DOHH2 (cell line): Measurements from ENCODE around the gene ADD3.

Experiments
- H3F3A ChIP-seq: fragments of 200-600 bp; sonication (generic), shearing (Covaris generic); 2 replicates; pipeline ENCODE4 v1.6.0; 2016; ENCODE audit warnings: antibody characterized with exemption, mild to moderate bottlenecking; ENCODE audit not compliant: control insufficient read depth, insufficient read depth
- H3K27ac ChIP-seq: fragments of 200-600 bp; sonication (generic); 2 replicates; pipeline ENCODE4 v1.5.1; 2014; ENCODE audit warnings: low read depth, mild to moderate bottlenecking, low read length, moderate library complexity
- H3K27me3 ChIP-seq: fragments of 200-600 bp; sonication (generic); 2 replicates; pipeline ENCODE4 v1.6.1; 2014; ENCODE audit warnings: mild to moderate bottlenecking, low read length, mixed read lengths; ENCODE audit not compliant: control insufficient read depth
- H3K36me3 ChIP-seq: fragments of 200-600 bp; sonication (generic); 2 replicates; pipeline ENCODE4 v1.6.1; 2014; ENCODE audit warnings: mild to moderate bottlenecking, low read length, moderate library complexity, mixed read lengths; ENCODE audit not compliant: control insufficient read depth
- H3K4me1 ChIP-seq: fragments of 200-600 bp; sonication (generic); 2 replicates; pipeline ENCODE4 v1.6.1; 2014; ENCODE audit warnings: mild to moderate bottlenecking, low read length, mixed read lengths; ENCODE audit not compliant: control insufficient read depth
- H3K4me2 ChIP-seq: fragments of 200-600 bp; sonication (generic); 2 replicates; pipeline ENCODE4 v1.6.0; 2014; ENCODE audit warnings: mild to moderate bottlenecking, low read length, moderate library complexity
- H3K4me3 ChIP-seq: fragments of 200-600 bp; sonication (generic); 2 replicates; pipeline ENCODE4 v1.5.1; 2014; ENCODE audit warnings: mild to moderate bottlenecking, low read length, mixed read lengths
- H3K79me2 ChIP-seq: fragments of 200-600 bp; sonication (generic); 2 replicates; pipeline ENCODE4 v1.6.1; 2014; ENCODE audit warnings: mild to moderate bottlenecking, low read length, mixed read lengths; ENCODE audit not compliant: control insufficient read depth
- H3K9me2 ChIP-seq: fragments of 200-600 bp; sonication (generic); replicated peaks from 2 replicates; pipeline ENCODE4 v1.6.1; 2014; ENCODE audit warnings: mild to moderate bottlenecking, low read length, mixed read lengths; ENCODE audit not compliant: control insufficient read depth
- H3K9me3 ChIP-seq: fragments of 200-600 bp; sonication (generic); 2 replicates; pipeline ENCODE4 v1.6.1; 2014; ENCODE audit warnings: antibody characterized with exemption, low read length, mixed read lengths; ENCODE audit not compliant: control insufficient read depth, insufficient read depth
- H4K20me1 ChIP-seq: fragments of 200-600 bp; sonication (generic); 2 replicates; pipeline ENCODE4 v1.6.0; 2014; ENCODE audit warnings: low read depth, mild to moderate bottlenecking, antibody characterized with exemption, low read length, moderate library complexity; ENCODE audit not compliant: control insufficient read depth, insufficient read depth
- EZH2phosphoT487 ChIP-seq: fragments of 200-600 bp; sonication (generic); IDR thresholded peaks from 2 replicates; pipeline ENCODE4 v1.6.1; 2017; ENCODE audit warnings: borderline replicate concordance, mild to moderate bottlenecking, antibody characterized with exemption, low read length, moderate library complexity, mixed read lengths
- TF ChIP-seq, protein P1 (sequence below): fragments of 200-600 bp; sonication (generic); IDR thresholded peaks from one replicate; pipeline ENCODE4 v1.5.1; 2014; ENCODE audit warnings: antibody characterized with exemption, mild to moderate bottlenecking, low read depth, low read length; ENCODE audit not compliant: poor library complexity, severe bottlenecking

ADD3 gene

DNA sequence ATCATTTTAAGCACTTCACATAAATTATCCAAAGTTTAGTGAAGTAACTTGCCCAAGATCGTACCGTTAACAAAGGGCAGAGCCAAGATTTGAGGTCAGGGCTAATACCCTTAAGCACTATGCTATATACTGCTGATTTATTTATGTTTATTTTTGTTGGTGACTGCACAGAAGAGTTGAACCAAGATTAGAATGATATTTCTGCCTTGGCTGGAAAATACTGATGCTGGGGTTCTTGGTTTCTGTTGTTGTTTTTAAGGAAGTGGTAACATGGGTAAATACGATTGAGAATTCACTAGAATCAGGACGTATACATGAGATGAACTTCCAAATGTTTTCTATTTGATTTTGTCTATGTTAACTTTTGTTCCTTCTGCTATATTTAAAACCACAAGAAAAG is 9.3 kb downstream of the ADD3 start:
- no peaks in the 10 kb centered on the region for H3K36me3 ChIP-seq
- no peak overlapping the region for H3K4me2 ChIP-seq
- no peak overlapping the region for H3K4me3 ChIP-seq
- peaks cover 37% of the 10 kb centered on the region for H3K4me1 ChIP-seq
- peaks cover 96% of the 10 kb centered on the region for H3K79me2 ChIP-seq
- H3F3A ChIP-seq: no peaks in the 10 kb centered on the region
- H4K20me1 ChIP-seq: no peaks in the 10 kb centered on the region
- no peaks in the 10 kb centered on the region for H3K27me3 ChIP-seq
- no peak for TF ChIP-seq EZH2phosphoT487
- TF ChIP-seq, protein P1, sequence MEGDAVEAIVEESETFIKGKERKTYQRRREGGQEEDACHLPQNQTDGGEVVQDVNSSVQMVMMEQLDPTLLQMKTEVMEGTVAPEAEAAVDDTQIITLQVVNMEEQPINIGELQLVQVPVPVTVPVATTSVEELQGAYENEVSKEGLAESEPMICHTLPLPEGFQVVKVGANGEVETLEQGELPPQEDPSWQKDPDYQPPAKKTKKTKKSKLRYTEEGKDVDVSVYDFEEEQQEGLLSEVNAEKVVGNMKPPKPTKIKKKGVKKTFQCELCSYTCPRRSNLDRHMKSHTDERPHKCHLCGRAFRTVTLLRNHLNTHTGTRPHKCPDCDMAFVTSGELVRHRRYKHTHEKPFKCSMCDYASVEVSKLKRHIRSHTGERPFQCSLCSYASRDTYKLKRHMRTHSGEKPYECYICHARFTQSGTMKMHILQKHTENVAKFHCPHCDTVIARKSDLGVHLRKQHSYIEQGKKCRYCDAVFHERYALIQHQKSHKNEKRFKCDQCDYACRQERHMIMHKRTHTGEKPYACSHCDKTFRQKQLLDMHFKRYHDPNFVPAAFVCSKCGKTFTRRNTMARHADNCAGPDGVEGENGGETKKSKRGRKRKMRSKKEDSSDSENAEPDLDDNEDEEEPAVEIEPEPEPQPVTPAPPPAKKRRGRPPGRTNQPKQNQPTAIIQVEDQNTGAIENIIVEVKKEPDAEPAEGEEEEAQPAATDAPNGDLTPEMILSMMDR: no peak
- H3K27ac ChIP-seq: no peak overlapping the region
- no peaks in the 10 kb centered on the region for H3K9me2 ChIP-seq
- H3K9me3 ChIP-seq: no peaks in the 10 kb centered on the region

DNA sequence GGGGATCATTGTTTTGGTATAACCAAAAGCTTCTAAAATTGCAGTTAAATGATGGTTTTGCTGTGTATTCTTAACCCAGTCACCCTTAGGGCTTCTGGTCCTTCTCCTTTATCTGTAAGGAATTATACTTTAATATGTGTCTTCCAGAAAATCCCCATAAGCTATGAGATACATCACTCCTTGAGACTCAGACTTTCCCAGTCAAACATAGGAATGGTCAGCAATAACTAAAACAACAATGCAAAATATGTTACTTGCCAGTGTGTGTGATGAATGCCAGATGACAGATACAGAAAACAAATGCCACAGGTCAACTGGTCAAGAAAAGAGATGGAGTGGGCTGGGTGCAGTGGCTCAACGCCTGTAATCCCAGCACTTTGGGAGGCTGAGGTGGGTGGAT is 10.1 kb downstream of the ADD3 start:
- peaks cover 95% of the 10 kb centered on the region for H3K79me2 ChIP-seq

DNA sequence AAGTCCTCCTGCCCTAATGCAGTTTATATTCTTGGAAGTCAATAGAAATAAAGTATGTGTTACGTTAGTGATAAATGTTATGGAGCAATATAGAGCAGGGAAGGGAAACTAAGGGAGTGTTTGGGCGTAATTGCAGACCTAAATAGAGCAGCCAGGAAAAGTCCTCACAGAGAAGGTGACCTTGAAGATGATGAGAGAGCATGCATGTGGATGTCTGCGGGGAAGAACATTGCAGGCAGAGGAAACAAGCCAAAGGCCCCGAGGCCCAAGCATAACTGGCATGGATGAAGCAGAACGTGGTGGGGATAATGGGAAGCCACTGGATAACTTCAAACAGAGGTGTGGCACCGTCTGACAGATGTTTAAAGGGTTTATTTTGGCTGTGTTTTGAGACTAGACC is 12.5 kb downstream of the ADD3 start:
- Histone ChIP-seq H3K4me3 (no peak overlapping the region), H3K4me1 (peaks cover 23% of the 10 kb centered on the region), H4K20me1 (no peaks in the 10 kb centered on the region), H3K27me3 (no peaks in the 10 kb centered on the region), H3F3A (no peaks in the 10 kb centered on the region), H3K4me2 (no peak overlapping the region), H3K27ac (no peak overlapping the region), H3K9me3 (no peaks in the 10 kb centered on the region), H3K36me3 (no peaks in the 10 kb centered on the region), H3K79me2 (peaks cover 91% of the 10 kb centered on the region), H3K9me2 (no peaks in the 10 kb centered on the region)
- TF ChIP-seq, protein P1: no peak
- no peak for TF ChIP-seq EZH2phosphoT487

More for the DNA sequence above, 10.1 kb downstream of the ADD3 start:
- Histone ChIP-seq H3K9me3 (no peaks in the 10 kb centered on the region), H3F3A (no peaks in the 10 kb centered on the region), H3K27me3 (no peaks in the 10 kb centered on the region), H4K20me1 (no peaks in the 10 kb centered on the region), H3K27ac (no peak overlapping the region), H3K36me3 (no peaks in the 10 kb centered on the region), H3K9me2 (no peaks in the 10 kb centered on the region), H3K4me2 (no peak overlapping the region), H3K4me1 (peaks cover 39% of the 10 kb centered on the region), H3K4me3 (no peak overlapping the region)
- no peak for TF ChIP-seq EZH2phosphoT487
- TF ChIP-seq, protein P1: no peak
